PC-3 (cell line): ENCODE measurements around the gene NPSR1.

Experiments
- CTCF ChIP-seq: fragments of 300-600 bp; sonication (generic); conservative IDR thresholded peaks from 2 replicates; pipeline ENCODE4 v1.5.1; 2017; ENCODE audit warnings: antibody characterized with exemption, low read depth, mild to moderate bottlenecking, low read length
- EZH2 ChIP-seq: fragments of 300-600 bp; sonication (generic); IDR thresholded peaks from one replicate; pipeline ENCODE4 v1.6.1; 2017; ENCODE audit warnings: antibody characterized with exemption, mild to moderate bottlenecking, low read length; ENCODE audit not compliant: unreplicated experiment
- EZH2phosphoT487 ChIP-seq: fragments of 300-600 bp; sonication (generic); IDR thresholded peaks from 2 replicates; pipeline ENCODE4 v1.6.1; 2018; ENCODE audit warnings: mild to moderate bottlenecking, antibody characterized with exemption, low read length, borderline replicate concordance

- TF ChIP-seq EZH2: no peak
- no peak for TF ChIP-seq CTCF
- no peak for TF ChIP-seq EZH2phosphoT487
Observed at GRCh38 chr7:34807548-34808340, 149.7 kb downstream of the NPSR1 start.
